SU-DHL-6 (cell line): ENCODE measurements around the gene CRTAC1.

Experiments
- EZH2phosphoT487 ChIP-seq: fragments of 200-600 bp; sonication (generic), shearing (Covaris generic); conservative IDR thresholded peaks from 2 replicates; pipeline ENCODE4 v1.6.1; 2018; ENCODE audit warnings: mild to moderate bottlenecking, antibody characterized with exemption, low read length, moderate library complexity, mixed read lengths
- TF ChIP-seq, protein P1 (sequence below): fragments of 200-600 bp; sonication (generic); IDR thresholded peaks from one replicate; pipeline ENCODE4 v1.5.1; 2017; ENCODE audit warnings: antibody characterized with exemption, mild to moderate bottlenecking, low read length, moderate library complexity; ENCODE audit not compliant: insufficient read depth, poor library complexity, severe bottlenecking

DNA sequence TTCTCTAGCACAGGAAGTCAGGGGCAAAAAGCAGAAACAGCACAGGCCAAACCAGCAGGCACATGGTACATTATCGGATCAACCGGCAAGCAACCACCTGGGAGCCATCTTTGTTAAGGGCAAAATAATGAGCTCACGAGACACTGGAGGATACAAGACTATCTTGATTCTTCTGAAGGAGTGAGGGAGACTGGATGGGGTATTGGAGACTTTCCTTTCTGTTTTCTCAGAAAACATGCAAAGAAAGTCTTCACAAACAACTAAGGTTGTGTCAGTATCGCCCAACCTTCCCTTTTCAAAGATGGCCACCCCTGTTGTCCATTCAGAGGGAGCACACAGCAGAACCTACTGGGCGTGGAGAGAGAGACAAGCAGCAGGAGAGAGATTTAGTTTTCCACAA is 151.2 kb downstream of the CRTAC1 start:
- TF ChIP-seq, protein P1, sequence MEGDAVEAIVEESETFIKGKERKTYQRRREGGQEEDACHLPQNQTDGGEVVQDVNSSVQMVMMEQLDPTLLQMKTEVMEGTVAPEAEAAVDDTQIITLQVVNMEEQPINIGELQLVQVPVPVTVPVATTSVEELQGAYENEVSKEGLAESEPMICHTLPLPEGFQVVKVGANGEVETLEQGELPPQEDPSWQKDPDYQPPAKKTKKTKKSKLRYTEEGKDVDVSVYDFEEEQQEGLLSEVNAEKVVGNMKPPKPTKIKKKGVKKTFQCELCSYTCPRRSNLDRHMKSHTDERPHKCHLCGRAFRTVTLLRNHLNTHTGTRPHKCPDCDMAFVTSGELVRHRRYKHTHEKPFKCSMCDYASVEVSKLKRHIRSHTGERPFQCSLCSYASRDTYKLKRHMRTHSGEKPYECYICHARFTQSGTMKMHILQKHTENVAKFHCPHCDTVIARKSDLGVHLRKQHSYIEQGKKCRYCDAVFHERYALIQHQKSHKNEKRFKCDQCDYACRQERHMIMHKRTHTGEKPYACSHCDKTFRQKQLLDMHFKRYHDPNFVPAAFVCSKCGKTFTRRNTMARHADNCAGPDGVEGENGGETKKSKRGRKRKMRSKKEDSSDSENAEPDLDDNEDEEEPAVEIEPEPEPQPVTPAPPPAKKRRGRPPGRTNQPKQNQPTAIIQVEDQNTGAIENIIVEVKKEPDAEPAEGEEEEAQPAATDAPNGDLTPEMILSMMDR = no peak
- TF ChIP-seq EZH2phosphoT487 = no peak
